Spleen (tissue), 11 donors: Measurements from ENCODE around the gene SOX5. TPM values are rescaled to one million over a fixed set of nuclear protein-coding genes. Genes with fewer than 3 reads are reported as not detected.
A peak's percentile ranks its signal among the peaks of the same experiment; 100 is the strongest.

Experiments used
- DNase-seq: peaks from one replicate; pipeline ENCODE4 v3.0.0-alpha.2; 2020
- H3K27ac ChIP-seq, 8 donors: fragments of 200-600 bp; sonication (generic) in 7 of 8; 1 replicate in 4 of 8; 2 replicates in 4 of 8; pipeline versions ENCODE4 v1.5.0 to v1.8.0; 2016 to 2021; ENCODE audit warnings: inconsistent platforms in 4 of 8, mild to moderate bottlenecking in 4 of 8, moderate library complexity in 1 of 8
- H3K27me3 ChIP-seq, 7 donors: fragments of 200-600 bp; sonication (generic) in 6 of 7; replicated peaks in 1 of 7; 1 replicate in 4 of 7; 2 replicates in 3 of 7; pipeline versions ENCODE4 v1.5.0 to v1.8.0; 2016 to 2021; ENCODE audit warnings: inconsistent platforms in 3 of 7, mild to moderate bottlenecking in 1 of 7
- H3K36me3 ChIP-seq, 6 donors: fragments of 200-600 bp; sonication (generic) in 5 of 6; 1 replicate in 4 of 6; 2 replicates in 2 of 6; pipeline versions ENCODE4 v1.5.0 to v1.8.0; 2016 to 2021; ENCODE audit warnings: inconsistent platforms in 2 of 6
- H3K4me1 ChIP-seq, 6 donors: fragments of 200-600 bp; sonication (generic) in 5 of 6; 1 replicate in 3 of 6; 2 replicates in 3 of 6; pipeline versions ENCODE4 v1.5.0 to v1.8.0; 2016 to 2021; ENCODE audit warnings: inconsistent platforms in 3 of 6
- H3K4me3 ChIP-seq, 8 donors: fragments of 200-600 bp; sonication (generic) in 7 of 8; 1 replicate in 4 of 8; 2 replicates in 4 of 8; pipeline versions ENCODE4 v1.5.0 to v1.8.0; 2016 to 2021; ENCODE audit warnings: inconsistent platforms in 4 of 8, mild to moderate bottlenecking in 4 of 8, moderate library complexity in 2 of 8
- H3K9me3 ChIP-seq, 8 donors: fragments of 200-600 bp; sonication (generic) in 7 of 8; 1 replicate in 4 of 8; 2 replicates in 4 of 8; pipeline versions ENCODE4 v1.5.0 to v1.8.0; 2016 to 2021; ENCODE audit warnings: inconsistent platforms in 4 of 8
- POLR2A ChIP-seq, 3 donors: fragments of 450-650 bp; IDR thresholded peaks; one replicate each; pipeline ENCODE4 v1.5.1; 2017; ENCODE audit warnings: antibody characterized with exemption in 3 of 3, mild to moderate bottlenecking in 1 of 3
- POLR2AphosphoS5 ChIP-seq, 3 donors: sonication (generic); formaldehyde crosslinking; IDR thresholded peaks; one replicate each; pipeline ENCODE4 v1.5.1; 2017; ENCODE audit warnings: antibody characterized with exemption in 3 of 3
- WGBS, 5 donors: extraction: QIAGEN DNeasy Blood & Tissue Kit in 3 of 5; methylation state at CpG; one replicate each; pipeline versions ENCODE4 v1.1.5 to v1.1.7; 2013 to 2018; 5-methylcytosine and 5-hydroxymethylcytosine counted together
- intact Hi-C: fragments of 100-400 bp; cut with DNase I; formaldehyde crosslinking; loops from one replicate; pipeline ENCODE4 v1.15.0; 2023; ENCODE audit warnings: low total_unique reads
- polyA plus RNA-seq, 3 donors: library from polyadenylated mRNA; stranded (reverse); fragments of 200-250 nt; gene quantifications; one replicate each; pipeline ENCODE4 v1.2.1, GENCODE V29; 2013
- total RNA-seq, 7 donors: library from RNA; depleted of rRNA in 3 of 7; stranded (reverse); fragments of >200 nt in 3 of 7; fragmentation: NEBNext Ultra II Directional in 4 of 7; extraction: Animal tissue kit (Norgen Biotek cat#: 25700) in 4 of 7; gene quantifications; one replicate each; pipeline versions ENCODE4 v1.1.0 to v1.2.1, GENCODE V29; 2016 to 2021
- TF ChIP-seq, protein P1 (sequence below), 11 experiments: fragments of 200-600 bp in 7 of 11; fragments of 450-650 bp in 4 of 11; sonication (generic) in 4 of 11; IDR thresholded peaks in 8 of 11; conservative IDR thresholded peaks in 3 of 11; 1 replicate in 7 of 11; 2 replicates in 4 of 11; pipeline versions ENCODE4 v1.4.0 to v1.8.0; 2016 to 2021; ENCODE audit warnings: antibody characterized with exemption in 11 of 11, inconsistent platforms in 4 of 11, mild to moderate bottlenecking in 1 of 11
- donor health status: healthy with polysubstance abuse.
- donor health status: DM: no; HTN: no; CAD: no; lungs with moderate emphysema.
- donor health status: DM: no; HTN: no; CAD: no.
- donor health status: Bipolar disorder and iron deficiency.
- donor health status: healthy.
- donor health status: DM: no; HTN: no; CAD: no.
- donor health status: DM: yes; HTN: yes; CAD: no.

The SOX5 gene
- total and polyA plus RNA-seq, 10 donors: 0.20 to 21.3 (median 8.7) TPM

DNA sequence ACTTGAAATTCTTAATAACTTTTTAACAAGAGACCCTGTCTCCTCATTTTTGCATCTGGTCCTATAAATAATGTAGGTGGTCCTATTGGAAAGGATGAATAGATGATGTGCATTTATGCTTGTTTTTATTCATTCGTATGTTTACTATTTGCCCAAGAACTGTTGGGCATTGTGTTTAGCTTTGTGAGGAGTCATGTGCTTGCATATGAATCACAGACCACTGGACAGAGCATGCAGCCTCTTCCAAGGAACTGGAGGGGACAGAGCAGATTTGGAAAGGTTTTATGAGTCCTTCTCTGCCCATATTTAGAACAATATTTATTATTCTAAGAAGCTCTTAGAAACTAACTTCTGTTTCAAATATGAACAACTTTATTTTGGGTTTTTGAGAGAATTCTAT lies 414.0 kb downstream of the SOX5 start:
- 83 to 95% (median 93%) methylated on average over 1 of the region's 1 CpG for WGBS, 5 donors
- no peak for DNase-seq
- Histone ChIP-seq H3K27me3 (no peaks in the 10 kb centered on the region), H3K9me3 (peaks cover 0 to 4% (median 0%) of the 10 kb centered on the region in 8 donors), H3K27ac (peak overlapping the region in 3 of 8 donors; percentile 37 to 61 (median 54)), H3K4me1 (no peaks in the 10 kb centered on the region), H3K36me3 (no peaks in the 10 kb centered on the region), H3K4me3 (no peak overlapping the region)
- intact Hi-C loops: no loop called here
- TF ChIP-seq POLR2AphosphoS5 (IDR thresholded peaks at IDR 0.05): no peak
- TF ChIP-seq POLR2A (IDR thresholded peaks at IDR 0.05): no peak
- TF ChIP-seq, protein P1, sequence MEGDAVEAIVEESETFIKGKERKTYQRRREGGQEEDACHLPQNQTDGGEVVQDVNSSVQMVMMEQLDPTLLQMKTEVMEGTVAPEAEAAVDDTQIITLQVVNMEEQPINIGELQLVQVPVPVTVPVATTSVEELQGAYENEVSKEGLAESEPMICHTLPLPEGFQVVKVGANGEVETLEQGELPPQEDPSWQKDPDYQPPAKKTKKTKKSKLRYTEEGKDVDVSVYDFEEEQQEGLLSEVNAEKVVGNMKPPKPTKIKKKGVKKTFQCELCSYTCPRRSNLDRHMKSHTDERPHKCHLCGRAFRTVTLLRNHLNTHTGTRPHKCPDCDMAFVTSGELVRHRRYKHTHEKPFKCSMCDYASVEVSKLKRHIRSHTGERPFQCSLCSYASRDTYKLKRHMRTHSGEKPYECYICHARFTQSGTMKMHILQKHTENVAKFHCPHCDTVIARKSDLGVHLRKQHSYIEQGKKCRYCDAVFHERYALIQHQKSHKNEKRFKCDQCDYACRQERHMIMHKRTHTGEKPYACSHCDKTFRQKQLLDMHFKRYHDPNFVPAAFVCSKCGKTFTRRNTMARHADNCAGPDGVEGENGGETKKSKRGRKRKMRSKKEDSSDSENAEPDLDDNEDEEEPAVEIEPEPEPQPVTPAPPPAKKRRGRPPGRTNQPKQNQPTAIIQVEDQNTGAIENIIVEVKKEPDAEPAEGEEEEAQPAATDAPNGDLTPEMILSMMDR (IDR thresholded peaks at IDR 0.05 in 8 of 11, conservative IDR thresholded peaks at IDR 0.05 in 3 of 11): no peak

DNA sequence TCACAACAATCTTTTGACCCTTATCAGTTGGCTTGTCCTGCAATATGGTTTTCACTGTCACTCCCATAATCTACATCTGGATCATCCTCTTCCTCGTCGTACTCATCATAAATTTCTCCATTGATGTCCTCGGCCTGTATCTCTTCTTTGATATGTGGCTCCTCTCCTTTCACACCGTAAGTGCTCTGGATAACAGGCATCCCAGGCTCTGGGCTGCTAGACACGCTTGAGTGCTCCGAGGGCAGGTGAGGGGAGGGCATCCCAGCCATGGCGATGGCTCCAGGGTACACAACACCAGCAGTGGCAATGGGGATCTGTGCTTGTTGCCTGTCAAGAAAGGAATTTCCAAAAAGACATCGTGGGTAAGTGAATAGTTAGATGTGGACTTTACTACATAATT lies 415.3 kb downstream of the SOX5 start:
- H3K4me1 ChIP-seq: no peaks in the 10 kb centered on the region
- peaks cover 0 to 4% (median 0%) of the 10 kb centered on the region in 8 donors for H3K9me3 ChIP-seq
- no peaks in the 10 kb centered on the region for H3K27me3 ChIP-seq
- TF ChIP-seq, protein P1 (IDR thresholded peaks at IDR 0.05 in 8 of 11, conservative IDR thresholded peaks at IDR 0.05 in 3 of 11): no peak
- TF ChIP-seq POLR2A (IDR thresholded peaks at IDR 0.05) (no peak), POLR2AphosphoS5 (IDR thresholded peaks at IDR 0.05) (no peak)
- H3K36me3 ChIP-seq: no peaks in the 10 kb centered on the region
- H3K4me3 ChIP-seq: no peak overlapping the region
- H3K27ac ChIP-seq: no peak overlapping the region
- 90 to 94% (median 91%) methylated on average over 8 of the region's 8 CpGs for WGBS, 5 donors
- intact Hi-C loops: no loop called here
- DNase-seq: peak; percentile 46

DNA sequence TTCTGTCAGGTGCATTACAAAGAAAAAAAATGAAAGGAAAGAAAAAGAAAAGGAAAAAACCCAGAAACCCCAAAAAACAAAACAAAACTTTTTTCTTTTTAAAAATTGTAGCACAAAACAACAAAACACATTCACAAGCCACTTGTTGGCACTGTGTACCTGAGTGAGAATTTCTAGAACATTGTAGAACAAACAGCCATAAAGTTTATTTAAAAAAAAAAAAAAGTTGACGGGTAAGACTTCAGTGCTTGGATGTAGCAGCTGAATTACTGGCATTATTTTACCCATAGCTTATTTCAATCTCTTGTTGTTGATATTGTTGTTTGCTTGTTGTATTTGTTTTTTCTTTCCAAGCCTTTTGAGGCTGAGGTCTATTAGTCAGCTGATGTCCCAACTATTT lies 415.8 kb downstream of the SOX5 start:
- H3K4me3 ChIP-seq: no peak overlapping the region
- TF ChIP-seq POLR2AphosphoS5 (IDR thresholded peaks at IDR 0.05) (no peak), POLR2A (IDR thresholded peaks at IDR 0.05) (no peak)
- TF ChIP-seq, protein P1 (IDR thresholded peaks at IDR 0.05 in 8 of 11, conservative IDR thresholded peaks at IDR 0.05 in 3 of 11): no peak
- intact Hi-C loops: no loop called here
- H3K4me1 ChIP-seq: no peaks in the 10 kb centered on the region
- H3K36me3 ChIP-seq: no peaks in the 10 kb centered on the region
- 88 to 95% (median 93%) methylated on average over 1 of the region's 1 CpG for WGBS, 5 donors
- H3K9me3 ChIP-seq: peaks cover 0 to 4% (median 0%) of the 10 kb centered on the region in 8 donors
- no peak overlapping the region for H3K27ac ChIP-seq
- H3K27me3 ChIP-seq: no peaks in the 10 kb centered on the region
- no peak for DNase-seq

DNA sequence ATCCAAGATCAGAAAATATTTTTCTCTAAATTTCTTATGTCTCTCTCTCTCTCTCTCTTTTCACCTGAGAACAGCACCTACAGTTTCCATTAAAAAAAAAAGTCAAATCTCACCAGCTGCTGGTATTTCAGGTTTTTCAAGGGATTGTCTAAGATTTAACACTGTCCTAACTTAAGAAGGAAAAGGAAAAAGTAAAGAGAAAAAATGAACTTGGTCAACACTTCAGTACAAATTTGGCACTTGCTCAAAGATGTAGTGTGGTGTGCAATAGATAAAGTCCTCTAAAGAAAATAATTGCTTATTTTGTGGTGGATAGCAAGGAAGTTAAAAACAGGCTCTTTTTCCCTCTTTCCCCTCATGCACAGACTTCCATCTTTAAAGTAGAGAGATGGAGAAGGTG lies 416.2 kb downstream of the SOX5 start:
- Histone ChIP-seq H3K4me1 (no peaks in the 10 kb centered on the region), H3K9me3 (peaks cover 0 to 4% (median 0%) of the 10 kb centered on the region in 8 donors), H3K36me3 (no peaks in the 10 kb centered on the region), H3K27me3 (no peaks in the 10 kb centered on the region), H3K4me3 (no peak overlapping the region), H3K27ac (no peak overlapping the region)
- TF ChIP-seq, protein P1 (IDR thresholded peaks at IDR 0.05 in 8 of 11, conservative IDR thresholded peaks at IDR 0.05 in 3 of 11): no peak
- no peak for TF ChIP-seq POLR2A (IDR thresholded peaks at IDR 0.05)
- no peak for TF ChIP-seq POLR2AphosphoS5 (IDR thresholded peaks at IDR 0.05)
- intact Hi-C loops: no loop called here
- no peak for DNase-seq
